K562 (cell line): ENCODE measurements around the gene EFNA1. TPM values are rescaled to one million over a fixed set of nuclear protein-coding genes. Genes with fewer than 3 reads are reported as not detected.

Source experiments
- ATF1 ChIP-seq, 2 experiments: fragments of 450-650 bp in 1 of 2; IDR thresholded peaks; 2 replicates each; pipeline ENCODE4 v1.6.1; 2016; ENCODE audit warnings: missing compliant biosample characterization in 1 of 2, missing genetic modification characterization in 1 of 2
- BDP1 ChIP-seq: IDR thresholded peaks from 3 replicates; pipeline ENCODE4 v1.6.1; 2011; ENCODE audit not compliant: insufficient read length, insufficient read depth
- CAMTA2 ChIP-seq: fragments of 250-450 bp; sonication (Bioruptor Pico); conservative IDR thresholded peaks from 2 replicates; pipeline ENCODE4 v1.5.1; 2022
- CBFA2T3 ChIP-seq: fragments of 450-650 bp; IDR thresholded peaks from 2 replicates; pipeline ENCODE4 v1.6.1; 2017
- CREM ChIP-seq: IDR thresholded peaks from 2 replicates; pipeline ENCODE4 v1.6.1; 2014; ENCODE audit warnings: antibody characterized with exemption, low read depth
- CXXC5 ChIP-seq: fragments of 250-450 bp; sonication (Bioruptor Pico); IDR thresholded peaks from 2 replicates; pipeline ENCODE4 v1.8.0; 2022; ENCODE audit warnings: inconsistent platforms, mild to moderate bottlenecking, moderate library complexity
- DACH1 ChIP-seq: fragments of 450-650 bp; IDR thresholded peaks from 2 replicates; pipeline ENCODE4 v1.6.1; 2018; ENCODE audit not compliant: partially characterized antibody
- KLF1 ChIP-seq: fragments of 450-650 bp; IDR thresholded peaks from 2 replicates; pipeline ENCODE4 v1.6.1; 2016; ENCODE audit warnings: missing genetic modification characterization, missing compliant biosample characterization
- MAX ChIP-seq: sonication (generic); formaldehyde crosslinking; IDR thresholded peaks from 2 replicates; pipeline ENCODE4 v1.9.0; 2022; ENCODE audit warnings: mild to moderate bottlenecking, missing genetic modification reagents
- MLLT1 ChIP-seq, 2 experiments: fragments of 450-650 bp; IDR thresholded peaks; 2 replicates each; pipeline ENCODE4 v1.6.1; 2016
- RFX7 ChIP-seq: fragments of 250-450 bp; sonication (Bioruptor Pico); IDR thresholded peaks from 2 replicates; pipeline ENCODE4 v1.5.1; 2021; ENCODE audit warnings: mild to moderate bottlenecking
- UBTF ChIP-seq, 2 experiments: IDR thresholded peaks; 2 replicates each; pipeline ENCODE4 v1.6.1; 2012; ENCODE audit warnings: improper control_type of control experiment in 2 of 2, low read depth in 2 of 2, low read length in 2 of 2, borderline replicate concordance in 1 of 2
- ZKSCAN1 ChIP-seq: fragments of 150-350 bp; IDR thresholded peaks from 2 replicates; pipeline ENCODE4 v1.6.1; 2016; ENCODE audit warnings: low read depth, low read length
- ZNF133 ChIP-seq: fragments of 250-450 bp; sonication (Bioruptor Pico); IDR thresholded peaks from 2 replicates; pipeline ENCODE4 v1.4.0; 2020; ENCODE audit warnings: mild to moderate bottlenecking
- ZNF384 ChIP-seq: IDR thresholded peaks from 2 replicates; pipeline ENCODE4 v1.6.1; 2012; ENCODE audit warnings: low read depth, low read length, improper control_type of control experiment
- ZNF407 ChIP-seq: fragments of 450-650 bp; IDR thresholded peaks from 2 replicates; pipeline ENCODE4 v1.6.1; 2016; ENCODE audit warnings: low read depth
- ZNF780A ChIP-seq: fragments of 250-450 bp; sonication (Bioruptor Pico); IDR thresholded peaks from 2 replicates; pipeline ENCODE4 v1.5.0; 2021; ENCODE audit warnings: mild to moderate bottlenecking
- polyA plus RNA-seq, 8 experiments: library from polyadenylated mRNA; depleted of rRNA in 4 of 8; stranded (reverse) in 5 of 8; unstranded in 3 of 8; fragments of >200 nt; fragmentation: Nextera tagmentation in 2 of 8; fragmentation: Illumina TruSeq in 1 of 8; extraction: Ambion mirVana in 2 of 8; extraction: Trizol in 1 of 8; gene quantifications; 2 replicates each; pipeline versions ENCODE4 v1.2.1 to v1.2.3, GENCODE V29; 2011 to 2014; ENCODE audit warnings: inconsistent platforms in 1 of 8, missing spikeins in 1 of 8
- total RNA-seq, 7 experiments: library from RNA; depleted of rRNA in 6 of 7; stranded (reverse); fragments of >200 nt in 6 of 7; fragmentation: Illumina TruSeq in 2 of 7; extraction: Trizol in 2 of 7; gene quantifications; 2 replicates each; pipeline versions ENCODE4 v1.2.1 to v1.2.3, GENCODE V29; 2011 to 2021; ENCODE audit warnings: low replicate concordance in 1 of 7

The EFNA1 gene
- total and polyA plus RNA-seq, 9 of the 15 experiments (the other 6 are each of a cell fraction or from before 2014, with no cell fraction given): 2.1 to 9.3 (median 3.0) TPM

- TF ChIP-seq ZNF384 (no peak), RFX7 (no peak), UBTF (IDR thresholded peaks at IDR 0.05; ENCODE audit: borderline replicate concordance in 1 of 2, low read depth in 2 of 2, low read length in 2 of 2) (no peak), MAX (peak; percentile 74), CBFA2T3 (peak; percentile 39), KLF1 (0 out of 2 replicates have a peak, but pooled peaks have one; percentile 61), ZKSCAN1 (peak; percentile 62), BDP1 (no peak), ZNF133 (CRISPR knock-in tag) (no peak), ZNF780A (CRISPR knock-in tag) (no peak), MLLT1 (IDR thresholded peaks at IDR 0.05) (no peak), CREM (peak; percentile 91), DACH1 (peak; percentile 80), CAMTA2 (CRISPR knock-in tag) (no peak), CXXC5 (0 out of 2 replicates have a peak, but pooled peaks have one; percentile 7), ATF1 (CRISPR knock-in tag; IDR thresholded peaks at IDR 0.05) (peak; percentile 20; the same call in 1 of the 2 replicates), ATF1 (tag; IDR thresholded peaks at IDR 0.05) (peak; percentile 94; the same call in 1 of the 2 replicates), ZNF407 (no peak)
These were observed 7.3 kb downstream of the EFNA1 start (continued) for GRCh38 chr1:155134880-155135414.
